HCT116 (cell line): ENCODE data around the gene GPHN. TPM values are rescaled to one million over a fixed set of nuclear protein-coding genes. Genes with fewer than 3 reads are reported as not detected.
"Not testable (repeated sequence)": the region's sequence is repeated elsewhere in the genome, so short reads cannot be mapped to it uniquely, and the experiment has no call there.

Source experiments
- ATAC-seq: fragments of 200-7000 bp; cut with Tn5 transposase; 2 replicates; pipeline ENCODE4 v1.9.1; 2020; ENCODE audit warnings: mild to moderate bottlenecking, moderate library complexity
- BruUV-seq: library from RNA; stranded (reverse); fragments of 400-500 nt; replicated peaks from 2 replicates; lab custom pipeline; 2021; lab: Mats Ljungman, UMichigan
- CTCF ChIA-PET: fragments of 300-600 bp; sonication (Branson Sonifier 250); formaldehyde crosslinking; loops from one replicate; lab custom pipeline; 2021; ENCODE audit warnings: antibody characterized with exemption; lab: Charles Lee
- POLR2A ChIA-PET: fragments of 300-600, 350-600 bp; sonication (Branson Sonifier 250); formaldehyde crosslinking; loops from one replicate; lab custom pipeline; 2021; ENCODE audit warnings: antibody characterized with exemption; lab: Charles Lee
- RAD21 ChIA-PET, 2 experiments: fragments of 300-600 bp; sonication (Branson Sonifier 250); formaldehyde crosslinking; loops; one replicate each; lab custom pipeline; 2023; ENCODE audit warnings: low total read pairs in 2 of 2; ENCODE audit not compliant: uncharacterized antibody in 2 of 2, unreplicated experiment in 2 of 2, low non-redundant PET in 1 of 2; lab: Charles Lee
- DNase-seq: peaks from one replicate; pipeline ENCODE4 v3.0.0-alpha.2; 2010; ENCODE audit warnings: low read depth, low spot score
- H2AFZ ChIP-seq: fragments of 200-600 bp; shearing (Covaris generic), sonication (generic); 2 replicates; pipeline ENCODE4 v1.6.1; 2017; ENCODE audit warnings: low read depth, mixed run types, mixed read lengths, antibody characterized with exemption, low read length; ENCODE audit not compliant: poor library complexity, severe bottlenecking
- H3K27ac ChIP-seq: 2 replicates; pipeline ENCODE4 v1.5.1; 2012; ENCODE audit warnings: low read depth, low read length
- H3K27me3 ChIP-seq: fragments of 200-600 bp; sonication (generic); 2 replicates; pipeline ENCODE4 v1.6.1; 2016; ENCODE audit warnings: mixed run types, low read length, mixed read lengths; ENCODE audit not compliant: insufficient read depth
- H3K36me3 ChIP-seq, 2 experiments: fragments of 200-500 bp in 1 of 2; fragments of 200-600 bp in 1 of 2; sonication (Bioruptor generic) in 1 of 2; sonication (generic) in 1 of 2; 2 replicates each; pipeline versions ENCODE4 v1.5.1 to v1.6.1; 2014 to 2016; ENCODE audit warnings: low read length in 2 of 2, inconsistent platforms in 1 of 2, mixed read lengths in 1 of 2, mixed run types in 1 of 2; ENCODE audit not compliant: insufficient read depth in 2 of 2, control insufficient read depth in 1 of 2
- H3K4me1 ChIP-seq, 2 experiments: fragments of 200-600 bp in 1 of 2; sonication (generic) in 1 of 2; 2 replicates each; pipeline versions ENCODE4 v1.5.1 to v1.6.1; 2012 to 2017; ENCODE audit warnings: low read length in 2 of 2, inconsistent platforms in 1 of 2, mild to moderate bottlenecking in 1 of 2, mixed read lengths in 1 of 2, mixed run types in 1 of 2, moderate library complexity in 1 of 2; ENCODE audit not compliant: insufficient read depth in 2 of 2, control insufficient read depth in 1 of 2
- H3K4me2 ChIP-seq: fragments of 200-600 bp; sonication (generic); 2 replicates; pipeline ENCODE4 v1.6.1; 2017; ENCODE audit warnings: mixed run types, low read length, mixed read lengths
- H3K4me3 ChIP-seq, 2 experiments: fragments of 200-600 bp in 1 of 2; sonication (generic) in 1 of 2; replicated peaks in 1 of 2; 2 replicates each; pipeline ENCODE4 v1.5.1; 2011 to 2016; ENCODE audit warnings: low read length in 2 of 2, control low read depth in 1 of 2, low read depth in 1 of 2, mild to moderate bottlenecking in 1 of 2, mixed read lengths in 1 of 2, mixed run types in 1 of 2
- H3K79me2 ChIP-seq: fragments of 200-600 bp; sonication (generic); 2 replicates; pipeline ENCODE4 v1.6.1; 2017; ENCODE audit warnings: mild to moderate bottlenecking, mixed run types, low read length, moderate library complexity, mixed read lengths; ENCODE audit not compliant: insufficient read depth
- H3K9ac ChIP-seq: fragments of 200-600 bp; sonication (generic); 2 replicates; pipeline ENCODE4 v1.6.1; 2016; ENCODE audit warnings: low read length, mixed read lengths
- H3K9me2 ChIP-seq: fragments of 200-600 bp; sonication (generic), shearing (Covaris generic); 2 replicates; pipeline ENCODE4 v1.6.1; 2017; ENCODE audit warnings: mixed run types, mild to moderate bottlenecking, moderate library complexity; ENCODE audit not compliant: insufficient read depth
- H3K9me3 ChIP-seq, 2 experiments: fragments of 200-500 bp in 1 of 2; fragments of 200-600 bp in 1 of 2; sonication (Bioruptor generic) in 1 of 2; sonication (generic) in 1 of 2; 2 replicates each; pipeline ENCODE4 v1.6.1; 2014 to 2017; ENCODE audit warnings: low read length in 2 of 2, mixed read lengths in 2 of 2, inconsistent platforms in 1 of 2, low read depth in 1 of 2, mild to moderate bottlenecking in 1 of 2, mixed run types in 1 of 2, moderate library complexity in 1 of 2; ENCODE audit not compliant: control insufficient read depth in 1 of 2, insufficient read depth in 1 of 2
- H4K20me1 ChIP-seq: fragments of 200-600 bp; sonication (generic), shearing (Covaris generic); 2 replicates; pipeline ENCODE4 v1.6.1; 2017; ENCODE audit warnings: mixed run types, mild to moderate bottlenecking, moderate library complexity; ENCODE audit not compliant: insufficient read depth
- CTCF ChIP-seq, 3 experiments: fragments of 200-600 bp in 1 of 3; sonication (generic) in 1 of 3; IDR thresholded peaks in 2 of 3; conservative IDR thresholded peaks in 1 of 3; 2 replicates each; pipeline ENCODE4 v1.5.1; 2012 to 2017; ENCODE audit warnings: low read depth in 2 of 3, low read length in 2 of 3, antibody characterized with exemption in 1 of 3, borderline replicate concordance in 1 of 3, control low read depth in 1 of 3, mild to moderate bottlenecking in 1 of 3, mixed read lengths in 1 of 3, mixed run types in 1 of 3, moderate library complexity in 1 of 3; ENCODE audit not compliant: insufficient read depth in 1 of 3
- EZH2 ChIP-seq: fragments of 200-600 bp; sonication (generic); IDR thresholded peaks from 2 replicates; pipeline ENCODE4 v1.6.1; 2017; ENCODE audit warnings: antibody characterized with exemption, mixed run types
- REST ChIP-seq: IDR thresholded peaks from 2 replicates; pipeline ENCODE4 v1.6.1; 2012; ENCODE audit warnings: low read depth
- SIN3A ChIP-seq: IDR thresholded peaks from 2 replicates; pipeline ENCODE4 v1.6.1; 2012; ENCODE audit warnings: low read depth
- intact Hi-C: fragments of 100-400 bp; cut with micrococcal nuclease; formaldehyde crosslinking; loops from 2 replicates; pipeline ENCODE4 v1.10.0; 2022
- total RNA-seq: library from RNA; stranded (reverse); gene quantifications from one replicate; pipeline ENCODE4 v1.2.1, GENCODE V29; 2021; ENCODE audit not compliant: unreplicated experiment

GPHN gene
- total RNA-seq, 1 experiment from 2014 or later, result 43.8 TPM

DNA sequence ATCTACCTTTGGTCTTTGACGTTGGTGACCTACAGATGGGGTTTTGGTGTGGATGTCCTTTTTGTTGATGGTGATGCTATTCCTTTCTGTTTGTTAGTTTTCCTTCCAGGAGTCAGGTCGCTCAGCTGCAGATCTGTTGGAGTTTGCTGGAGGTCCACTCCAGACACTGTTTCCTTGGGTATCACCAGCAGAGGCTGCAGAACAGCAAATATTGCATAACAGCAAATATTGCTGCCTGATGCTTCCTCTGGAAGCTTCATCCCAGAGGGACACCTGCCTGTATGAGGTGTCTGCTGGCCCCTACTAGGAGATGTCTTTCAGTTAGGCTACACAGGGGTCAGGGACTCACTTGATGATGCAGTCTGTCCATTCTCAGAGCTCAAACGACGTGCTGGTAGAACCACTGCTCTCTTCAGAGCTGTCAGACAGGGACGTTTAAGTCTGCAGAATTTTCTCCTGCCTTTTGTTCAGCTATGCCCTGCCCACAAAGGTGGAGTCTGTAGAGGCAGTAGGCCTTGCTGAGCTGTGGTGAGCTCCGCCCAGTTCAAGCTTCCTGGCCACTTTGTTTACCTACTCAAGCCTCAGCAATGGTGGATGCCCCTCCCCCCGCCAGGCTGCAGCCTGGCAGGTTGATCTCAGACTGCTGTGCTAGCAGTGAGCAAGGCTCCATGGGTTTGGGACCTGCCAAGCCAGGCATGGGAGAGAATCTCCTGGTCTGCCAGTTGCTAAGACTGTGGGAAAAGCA is 559.3 kb downstream of the GPHN start:
- H3K4me3 ChIP-seq, H3K79me2 ChIP-seq, H3K36me3 ChIP-seq, H3K27me3 ChIP-seq, H3K9me3 ChIP-seq, DNase-seq, H3K27ac ChIP-seq, H4K20me1 ChIP-seq, H2AFZ ChIP-seq, H3K9me2 ChIP-seq, POLR2A ChIA-PET, BruUV-seq, intact Hi-C loops, CTCF ChIA-PET, H3K4me2 ChIP-seq, H3K9ac ChIP-seq, H3K4me1 ChIP-seq, RAD21 ChIA-PET, ATAC-seq: not testable (repeated sequence)

DNA sequence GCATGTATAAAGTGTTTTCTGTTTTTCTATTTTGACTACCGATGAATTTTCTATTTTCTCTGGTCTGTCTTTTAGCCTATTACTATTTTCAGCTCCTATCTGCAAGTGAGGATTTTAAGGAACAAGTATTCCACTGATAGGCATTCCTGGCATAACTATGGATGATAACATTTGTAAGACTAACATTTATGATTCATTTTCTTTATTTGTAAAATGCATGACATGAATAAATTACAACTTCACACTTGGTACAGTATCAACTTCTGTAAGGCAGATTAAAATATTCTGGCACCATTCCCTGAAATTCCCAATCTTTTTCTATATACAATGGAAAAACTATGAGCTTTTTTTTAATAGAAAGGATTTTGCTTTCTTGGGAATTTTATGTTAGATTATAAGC is 560.3 kb downstream of the GPHN start:
- Histone ChIP-seq H3K4me3 (no peak overlapping the region), H2AFZ (no peak overlapping the region), H3K9me2 (no peaks in the 10 kb centered on the region), H3K27me3 (no peaks in the 10 kb centered on the region), H3K9me3 (no peaks in the 10 kb centered on the region), H3K4me1 (peaks cover 0 to 4% of the 10 kb centered on the region in 2 experiments; a peak in 1 of 4 replicates), H3K79me2 (no peaks in the 10 kb centered on the region), H3K4me2 (no peak overlapping the region), H3K27ac (no peak overlapping the region), H3K36me3 (no peaks in the 10 kb centered on the region), H3K9ac (no peak overlapping the region), H4K20me1 (no peaks in the 10 kb centered on the region)
- BruUV-seq, result no TSS peak
- ATAC-seq (no peak), DNase-seq (no peak)
- TF ChIP-seq EZH2, result no peak
- TF ChIP-seq CTCF (IDR thresholded peaks at IDR 0.05 in 2 of 3, conservative IDR thresholded peaks at IDR 0.05 in 1 of 3; ENCODE audit: borderline replicate concordance in 1 of 3, insufficient read depth in 1 of 3, low read depth in 2 of 3, low read length in 2 of 3), result no peak
- no peak for TF ChIP-seq SIN3A
- no peak for TF ChIP-seq REST
- CTCF ChIA-PET, result no interaction called here
- POLR2A ChIA-PET, result no interaction called here
- RAD21 ChIA-PET, result no interaction called here
- intact Hi-C loops, result no loop called here
